Nephron (organoid): ENCODE data around the gene RSPH6A.
A peak's percentile ranks its signal among the peaks of the same experiment; 100 is the strongest.

ENCODE experiments used
- H3K27ac Mint-ChIP-seq, 3 experiments: 2 replicates each; pipeline ENCODE4 v1.8.0; 2020; ENCODE audit warnings: mixed read lengths in 3 of 3, mild to moderate bottlenecking in 2 of 3, moderate library complexity in 1 of 3
- H3K27me3 Mint-ChIP-seq: 2 replicates; pipeline ENCODE4 v1.8.0; 2021; ENCODE audit warnings: low read depth, mild to moderate bottlenecking, moderate library complexity, mixed read lengths
- H3K36me3 Mint-ChIP-seq: 2 replicates; pipeline ENCODE4 v1.8.0; 2020; ENCODE audit warnings: low read depth, mixed read lengths
- H3K4me1 Mint-ChIP-seq: 2 replicates; pipeline ENCODE4 v1.8.0; 2020; ENCODE audit warnings: mixed read lengths
- H3K4me3 Mint-ChIP-seq, 3 experiments: 2 replicates each; pipeline ENCODE4 v1.8.0; 2020; ENCODE audit warnings: mild to moderate bottlenecking in 3 of 3, mixed read lengths in 3 of 3, moderate library complexity in 2 of 3
- H3K9me3 Mint-ChIP-seq: 2 replicates; pipeline ENCODE4 v1.8.0; 2020; ENCODE audit warnings: mixed read lengths
- CTCF ChIP-seq, 3 experiments: fragments of 200-600 bp; sonication (generic); IDR thresholded peaks; one replicate each; pipeline ENCODE4 v1.5.0; 2021; ENCODE audit warnings: antibody characterized with exemption in 3 of 3; ENCODE audit not compliant: unreplicated experiment in 3 of 3

Gene RSPH6A

GRCh38 chr19:45793876-45794275, 21.2 kb downstream of the RSPH6A start:
- peaks cover 4% of the 10 kb centered on the region for H3K27me3 Mint-ChIP-seq
- H3K9me3 Mint-ChIP-seq: no peaks in the 10 kb centered on the region
- H3K4me1 Mint-ChIP-seq: peaks cover 37% of the 10 kb centered on the region
- H3K27ac Mint-ChIP-seq: peak overlapping the region in 1 of 3 experiments; percentile 9
- TF ChIP-seq CTCF (IDR thresholded peaks at IDR 0.05; ENCODE audit: unreplicated experiment in 3 of 3): no peak
- peak overlapping the region; percentile 70 to 79 (median 76) for H3K4me3 Mint-ChIP-seq
- peaks cover 17% of the 10 kb centered on the region for H3K36me3 Mint-ChIP-seq

- Mint-ChIP-seq H3K4me1 (peaks cover 35% of the 10 kb centered on the region), H3K27me3 (peaks cover 4% of the 10 kb centered on the region), H3K36me3 (peaks cover 24% of the 10 kb centered on the region), H3K27ac (peak overlapping the region; percentile 13 to 84 (median 51)), H3K4me3 (peak overlapping the region; percentile 82 to 92 (median 90)), H3K9me3 (no peaks in the 10 kb centered on the region)
- no peak for TF ChIP-seq CTCF (IDR thresholded peaks at IDR 0.05; ENCODE audit: unreplicated experiment in 3 of 3)
These were observed 21.9 kb downstream of the RSPH6A start for GRCh38 chr19:45793178-45793564.

GRCh38 chr19:45792470-45793177, 22.5 kb downstream of the RSPH6A start, which contains the start of gene DMWD:
DMWD (minus strand) TSS chr19:45792845; CDS start chr19:45792756, 89 bp downstream.
- peaks cover 41% of the 10 kb centered on the region for H3K4me1 Mint-ChIP-seq
- peak within 1 kb of the TSS; percentile 73 to 84 (median 79) for H3K27ac Mint-ChIP-seq
- peaks cover 29% of the 10 kb centered on the region for H3K36me3 Mint-ChIP-seq
- TF ChIP-seq CTCF (IDR thresholded peaks at IDR 0.05; ENCODE audit: unreplicated experiment in 3 of 3): no peak
- peaks cover 4% of the 10 kb centered on the region for H3K27me3 Mint-ChIP-seq
- H3K4me3 Mint-ChIP-seq: peak within 1 kb of the TSS; percentile 94 to 98 (median 96)
- no peaks in the 10 kb centered on the region for H3K9me3 Mint-ChIP-seq

GRCh38 chr19:45791744-45792469, 23.2 kb downstream of the RSPH6A start:
- TF ChIP-seq CTCF (IDR thresholded peaks at IDR 0.05; ENCODE audit: unreplicated experiment in 3 of 3): no peak
- no peaks in the 10 kb centered on the region for H3K9me3 Mint-ChIP-seq
- peaks cover 35% of the 10 kb centered on the region for H3K36me3 Mint-ChIP-seq
- H3K27ac Mint-ChIP-seq: peak overlapping the region; percentile 63 to 79 (median 73)
- H3K4me3 Mint-ChIP-seq: peak overlapping the region; percentile 94 to 98 (median 96)
- peaks cover 43% of the 10 kb centered on the region for H3K4me1 Mint-ChIP-seq
- peaks cover 4% of the 10 kb centered on the region for H3K27me3 Mint-ChIP-seq

GRCh38 chr19:45790942-45791341, 24.2 kb downstream of the RSPH6A start:
- peak overlapping the region; percentile 94 to 98 (median 96) for H3K4me3 Mint-ChIP-seq
- H3K27me3 Mint-ChIP-seq: peaks cover 4% of the 10 kb centered on the region
- peak overlapping the region; percentile 9 to 79 (median 73) for H3K27ac Mint-ChIP-seq
- H3K4me1 Mint-ChIP-seq: peaks cover 43% of the 10 kb centered on the region
- peaks cover 38% of the 10 kb centered on the region for H3K36me3 Mint-ChIP-seq
- no peaks in the 10 kb centered on the region for H3K9me3 Mint-ChIP-seq
- no peak for TF ChIP-seq CTCF (IDR thresholded peaks at IDR 0.05; ENCODE audit: unreplicated experiment in 3 of 3)
